Vagina (tissue), 2 donors: Measurements from ENCODE around the gene GRID2IP.

Source experiments
- POLR2A ChIP-seq, 2 donors: fragments of 450-650 bp; IDR thresholded peaks; one replicate each; pipeline ENCODE4 v1.6.1; 2017; ENCODE audit warnings: antibody characterized with exemption in 2 of 2, mild to moderate bottlenecking in 2 of 2, moderate library complexity in 2 of 2
- POLR2AphosphoS5 ChIP-seq, 2 donors: sonication (generic); formaldehyde crosslinking; IDR thresholded peaks; one replicate each; pipeline ENCODE4 v1.9.0; 2017; ENCODE audit warnings: antibody characterized with exemption in 2 of 2, mild to moderate bottlenecking in 2 of 2, low read depth in 1 of 2; ENCODE audit not compliant: insufficient read depth in 1 of 2

DNA sequence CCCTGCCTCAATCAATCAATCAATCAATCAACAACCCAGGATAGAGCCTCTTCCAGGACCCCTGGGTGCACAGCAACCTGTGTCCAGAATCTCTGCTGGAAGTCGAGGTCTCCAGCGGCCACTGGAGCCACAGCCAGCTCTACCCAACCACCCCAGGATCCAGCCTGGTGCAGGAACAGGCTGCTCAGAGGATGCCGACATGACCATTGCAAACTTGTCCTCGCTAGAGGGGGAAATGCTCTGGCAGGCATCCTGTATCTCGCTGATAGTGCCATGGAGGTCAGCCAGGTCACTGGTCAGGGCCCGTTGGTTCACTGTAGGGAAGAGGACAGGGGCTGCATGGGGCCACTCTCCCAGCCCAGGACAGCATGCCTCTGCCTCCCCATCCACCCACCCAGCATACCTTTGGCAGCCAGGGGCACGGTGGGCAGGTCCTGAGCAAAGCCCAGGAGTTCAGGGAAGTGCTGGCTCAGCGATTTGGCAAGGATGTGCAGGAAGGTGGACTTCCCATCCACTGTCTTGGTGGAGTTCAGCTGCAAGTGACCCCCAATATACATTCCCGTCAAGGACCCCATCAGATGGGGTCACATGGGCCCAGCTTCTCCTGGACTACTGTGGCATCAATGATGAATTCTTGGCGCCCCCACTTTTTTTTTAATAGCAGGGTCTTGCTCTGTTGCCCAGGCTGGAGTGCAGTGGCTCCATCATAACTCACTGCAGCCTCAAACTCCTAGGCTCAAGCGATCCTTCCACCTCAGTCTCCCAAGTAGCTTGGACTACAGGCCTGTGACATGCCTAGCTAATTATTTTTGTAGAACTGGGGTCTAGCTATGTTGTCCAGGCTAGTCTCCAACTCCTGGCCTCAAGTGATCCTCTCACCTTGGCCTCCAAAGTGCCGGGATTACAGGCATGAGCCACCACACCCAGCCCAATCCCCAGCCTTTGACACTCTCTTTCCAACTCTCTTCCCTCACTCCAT, 49.4 kb downstream of the GRID2IP start:
- TF ChIP-seq POLR2AphosphoS5 (IDR thresholded peaks at IDR 0.05; ENCODE audit: insufficient read depth in 1 of 2, low read depth in 1 of 2), result no peak
- TF ChIP-seq POLR2A (IDR thresholded peaks at IDR 0.05), result no peak
